ENCODE measurements around the gene CHL1. TPM values are rescaled to one million over a fixed set of nuclear protein-coding genes. Genes with fewer than 3 reads are reported as not detected.

Gene CHL1
- total and polyA plus RNA-seq, 2 donors (not counting 1 experiment from before 2014, with no cell fraction given): 6.2 to 18.0 TPM

- H3K79me2 ChIP-seq (ENCODE audit: control insufficient read depth, insufficient read depth, low read length): no peaks in the 10 kb centered on the region
- H3K27ac ChIP-seq (ENCODE audit: low read length in 2 of 2): no peak overlapping the region
- Mint-ChIP-seq H3K4me1 (peaks cover 34% of the 10 kb centered on the region), H3K27me3 (no peaks in the 10 kb centered on the region), H3K27ac (no peak overlapping the region), H3K4me3 (no peak overlapping the region), H3K9me3 (ENCODE audit: insufficient read depth) (no peaks in the 10 kb centered on the region)
- ATAC-seq (ENCODE audit: low read depth): no peak
- WGBS (ENCODE audit: insufficient coverage): no CpG with 5 or more reads among the region's 1 CpG
- H3K4me3 ChIP-seq (ENCODE audit: control extremely low read depth in 1 of 5, extremely low read depth in 1 of 5, insufficient read depth in 1 of 5, low read depth in 2 of 5, low read length in 4 of 5): no peak overlapping the region
- H3K9ac ChIP-seq (ENCODE audit: low read length): no peak overlapping the region
- ChIA-PET POLR2A (no interaction called here), CTCF (interaction anchor here (1.0 to 1.3 kb wide), 2 partner anchors 11 to 23 kb away, joined by 3 to 4 read pairs; no protein-coding TSS in a partner anchor)
- TF ChIP-seq CTCF (IDR thresholded peaks at IDR 0.05) (no peak), EZH2 (IDR thresholded peaks at IDR 0.05; ENCODE audit: borderline replicate concordance, insufficient read depth, low read depth, low read length, poor library complexity, severe bottlenecking) (no peak)
- H3K4me1 ChIP-seq (ENCODE audit: control insufficient read depth in 2 of 2, insufficient read depth in 2 of 2, low read length in 2 of 2): peaks cover 15 to 22% of the 10 kb centered on the region in 2 donors
- no peak overlapping the region for H3K4me2 ChIP-seq (replicated peaks; ENCODE audit: low read depth, low read length, poor library complexity, severe bottlenecking)
- DNase-seq: no peak
- H3K36me3 ChIP-seq (replicated peaks in 1 of 2; ENCODE audit: control extremely low read depth in 1 of 2, control insufficient read depth in 1 of 2, extremely low read depth in 1 of 2, insufficient read depth in 2 of 2, low read length in 1 of 2): no peaks in the 10 kb centered on the region
- H3K9me3 ChIP-seq (ENCODE audit: control extremely low read depth in 1 of 3, control insufficient read depth in 2 of 3, insufficient read depth in 1 of 3, low read length in 2 of 3): no peaks in the 10 kb centered on the region
- intact Hi-C loops (cut with micrococcal nuclease): no loop called here
- no peaks in the 10 kb centered on the region for H4K20me1 ChIP-seq (ENCODE audit: control insufficient read depth, insufficient read depth, low read length, poor library complexity, severe bottlenecking)
- no peak overlapping the region for H2AFZ ChIP-seq (ENCODE audit: insufficient read depth, low read depth, low read length, poor library complexity, severe bottlenecking)
- H3K27me3 ChIP-seq (replicated peaks in 1 of 4; ENCODE audit: control extremely low read depth in 1 of 4, control insufficient read depth in 3 of 4, insufficient read depth in 4 of 4, low read length in 3 of 4): no peaks in the 10 kb centered on the region
Observed at GRCh38 chr3:267101-267500, 70.5 kb downstream of the CHL1 start.

- no peaks in the 10 kb centered on the region for H3K9me3 Mint-ChIP-seq (ENCODE audit: insufficient read depth)
- H3K27ac Mint-ChIP-seq: peak overlapping the region; percentile 17
Observed at GRCh38 chr3:270688-271087, 74.1 kb downstream of the CHL1 start.

More at GRCh38 chr3:270688-271087, 74.1 kb downstream of the CHL1 start:
- ATAC-seq (ENCODE audit: low read depth): peak; percentile 51
- no peaks in the 10 kb centered on the region for H3K27me3 Mint-ChIP-seq
- no peaks in the 10 kb centered on the region for H4K20me1 ChIP-seq (ENCODE audit: control insufficient read depth, insufficient read depth, low read length, poor library complexity, severe bottlenecking)
- H3K79me2 ChIP-seq (ENCODE audit: control insufficient read depth, insufficient read depth, low read length): no peaks in the 10 kb centered on the region
- 7% methylated on average over 2 of the region's 2 CpGs for WGBS (ENCODE audit: insufficient coverage)
- H3K4me3 Mint-ChIP-seq: peak overlapping the region; percentile 62
- no peaks in the 10 kb centered on the region for H3K9me3 ChIP-seq (ENCODE audit: control extremely low read depth in 1 of 3, control insufficient read depth in 2 of 3, insufficient read depth in 1 of 3, low read length in 2 of 3)
- peak; percentile 52 for DNase-seq
- no peaks in the 10 kb centered on the region for H3K36me3 ChIP-seq (replicated peaks in 1 of 2; ENCODE audit: control extremely low read depth in 1 of 2, control insufficient read depth in 1 of 2, extremely low read depth in 1 of 2, insufficient read depth in 2 of 2, low read length in 1 of 2)
- H3K27me3 ChIP-seq (replicated peaks in 1 of 4; ENCODE audit: control extremely low read depth in 1 of 4, control insufficient read depth in 3 of 4, insufficient read depth in 4 of 4, low read length in 3 of 4): no peaks in the 10 kb centered on the region
- H2AFZ ChIP-seq (ENCODE audit: insufficient read depth, low read depth, low read length, poor library complexity, severe bottlenecking): no peak overlapping the region
- H3K9ac ChIP-seq (ENCODE audit: low read length): no peak overlapping the region
- peak overlapping the region in 1 of 2 donors; percentile 42 for H3K27ac ChIP-seq (ENCODE audit: low read length in 2 of 2)
- CTCF ChIA-PET: interaction anchor here (2.6 kb wide), 1 partner anchor 84 kb away, joined by 16 read pairs; no protein-coding TSS in a partner anchor
- peak overlapping the region; percentile 45 for H3K4me2 ChIP-seq (replicated peaks; ENCODE audit: low read depth, low read length, poor library complexity, severe bottlenecking)
- intact Hi-C loops (cut with micrococcal nuclease): no loop called here
- peak overlapping the region in 1 of 5 experiments; percentile 19 for H3K4me3 ChIP-seq (ENCODE audit: control extremely low read depth in 1 of 5, extremely low read depth in 1 of 5, insufficient read depth in 1 of 5, low read depth in 2 of 5, low read length in 4 of 5)
- TF ChIP-seq EZH2 (IDR thresholded peaks at IDR 0.05; ENCODE audit: borderline replicate concordance, insufficient read depth, low read depth, low read length, poor library complexity, severe bottlenecking): no peak
- no peak for TF ChIP-seq CTCF (IDR thresholded peaks at IDR 0.05)
- POLR2A ChIA-PET: interaction anchor here (0.7 kb wide), 1 partner anchor 19 kb away, joined by 3 read pairs; no protein-coding TSS in a partner anchor
- peaks cover 36 to 54% of the 10 kb centered on the region in 2 donors for H3K4me1 ChIP-seq (ENCODE audit: control insufficient read depth in 2 of 2, insufficient read depth in 2 of 2, low read length in 2 of 2)
- H3K4me1 Mint-ChIP-seq: peaks cover 66% of the 10 kb centered on the region
